CD4-positive, alpha-beta T cell treated with Interleukin-17A for 1 hour (primary cell): ENCODE measurements around the gene HS6ST2.

Source experiments
- DNase-seq: peaks from one replicate; pipeline ENCODE4 v3.0.0-alpha.2; 2020

Gene HS6ST2

GRCh38 chrX:132668178-132668577, 290.3 kb downstream of the HS6ST2 start:
- DNase-seq: no peak

- no peak for DNase-seq
These were observed 292.8 kb downstream of the HS6ST2 start for GRCh38 chrX:132665676-132666075.

GRCh38 chrX:132664273-132664672, 294.2 kb downstream of the HS6ST2 start:
- no peak for DNase-seq

- no peak for DNase-seq
These were observed 295.6 kb downstream of the HS6ST2 start for GRCh38 chrX:132662844-132663243.

GRCh38 chrX:132657876-132658275, 300.6 kb downstream of the HS6ST2 start:
- DNase-seq: no peak

GRCh38 chrX:132652871-132653270, 305.6 kb downstream of the HS6ST2 start:
- DNase-seq: no peak

- DNase-seq: no peak
These were observed 306.9 kb downstream of the HS6ST2 start for GRCh38 chrX:132651421-132652086.

- no peak for DNase-seq
These were observed 309.5 kb downstream of the HS6ST2 start for GRCh38 chrX:132648895-132649294.

GRCh38 chrX:132639446-132639845, 319.0 kb downstream of the HS6ST2 start:
- no peak for DNase-seq

- DNase-seq: no peak
These were observed 320.1 kb downstream of the HS6ST2 start for GRCh38 chrX:132638313-132638712.

GRCh38 chrX:132636080-132636479, 322.3 kb downstream of the HS6ST2 start:
- peak; percentile 3 for DNase-seq

- DNase-seq: no peak
These were observed 323.9 kb downstream of the HS6ST2 start for GRCh38 chrX:132634521-132634920.

- DNase-seq: peak; percentile 40
These were observed 326.7 kb downstream of the HS6ST2 start for GRCh38 chrX:132631579-132632232.

- no peak for DNase-seq
These were observed 334.0 kb downstream of the HS6ST2 start for GRCh38 chrX:132624466-132624865.

GRCh38 chrX:132623942-132624341, 334.5 kb downstream of the HS6ST2 start:
- DNase-seq: no peak

- no peak for DNase-seq
These were observed 335.1 kb downstream of the HS6ST2 start for GRCh38 chrX:132623300-132623699.

- DNase-seq: no peak
These were observed 336.3 kb downstream of the HS6ST2 start for GRCh38 chrX:132622130-132622529.

- no peak for DNase-seq
These were observed 339.6 kb downstream of the HS6ST2 start for GRCh38 chrX:132618810-132619209.

- peak; percentile 49 for DNase-seq
These were observed 342.9 kb downstream of the HS6ST2 start for GRCh38 chrX:132615391-132616131.

- DNase-seq: no peak
These were observed 344.1 kb downstream of the HS6ST2 start for GRCh38 chrX:132614297-132614696.

GRCh38 chrX:132613801-132614200, 344.6 kb downstream of the HS6ST2 start:
- no peak for DNase-seq

GRCh38 chrX:132612821-132613564, 345.4 kb downstream of the HS6ST2 start:
- peak; percentile 38 for DNase-seq

- no peak for DNase-seq
These were observed 347.9 kb downstream of the HS6ST2 start for GRCh38 chrX:132610536-132610935.
